ENCODE data around the gene CFAP97D1.

The CFAP97D1 gene

GRCh38 chr17:43816336-43817320 lies 36.4 kb downstream of the CFAP97D1 start:
- H3K27me3 Mint-ChIP-seq = peaks cover 10 to 15% of the 10 kb centered on the region in 2 donors
- no peaks in the 10 kb centered on the region for H3K4me1 Mint-ChIP-seq
- DNase-seq (no peak), ATAC-seq (replicated peaks) (no peak)
- H3K27ac Mint-ChIP-seq = no peak overlapping the region
- H3K4me3 Mint-ChIP-seq = no peak overlapping the region
- H3K9me3 Mint-ChIP-seq = no peaks in the 10 kb centered on the region
- H3K36me3 Mint-ChIP-seq = no peaks in the 10 kb centered on the region

GRCh38 chr17:43817826-43818225 lies 37.6 kb downstream of the CFAP97D1 start:
- DNase-seq (no peak), ATAC-seq (replicated peaks) (no peak)
- Mint-ChIP-seq H3K4me3 (no peak overlapping the region), H3K27me3 (peaks cover 6 to 7% of the 10 kb centered on the region in 2 donors), H3K36me3 (no peaks in the 10 kb centered on the region), H3K4me1 (no peaks in the 10 kb centered on the region), H3K27ac (no peak overlapping the region), H3K9me3 (no peaks in the 10 kb centered on the region)

- Mint-ChIP-seq H3K9me3 (no peaks in the 10 kb centered on the region), H3K27me3 (no peaks in the 10 kb centered on the region), H3K4me1 (no peaks in the 10 kb centered on the region), H3K36me3 (no peaks in the 10 kb centered on the region), H3K4me3 (no peak overlapping the region), H3K27ac (no peak overlapping the region)
- ATAC-seq (replicated peaks) = no peak
- no peak for DNase-seq
These were observed 38.7 kb downstream of the CFAP97D1 start for GRCh38 chr17:43818966-43819365.

- no peaks in the 10 kb centered on the region for H3K9me3 Mint-ChIP-seq
- H3K36me3 Mint-ChIP-seq = no peaks in the 10 kb centered on the region
- H3K4me1 Mint-ChIP-seq = no peaks in the 10 kb centered on the region
- H3K27me3 Mint-ChIP-seq = no peaks in the 10 kb centered on the region
- no peak for ATAC-seq (replicated peaks)
- no peak for DNase-seq
- no peak overlapping the region for H3K4me3 Mint-ChIP-seq
- no peak overlapping the region for H3K27ac Mint-ChIP-seq
These were observed 40.5 kb downstream of the CFAP97D1 start for GRCh38 chr17:43820759-43821158.

GRCh38 chr17:43822570-43823190 lies 42.4 kb downstream of the CFAP97D1 start:
- Mint-ChIP-seq H3K4me3 (no peak overlapping the region), H3K36me3 (no peaks in the 10 kb centered on the region), H3K4me1 (no peaks in the 10 kb centered on the region), H3K9me3 (no peaks in the 10 kb centered on the region), H3K27me3 (peaks cover 2 to 3% of the 10 kb centered on the region in 2 donors), H3K27ac (no peak overlapping the region)
- DNase-seq (no peak), ATAC-seq (replicated peaks) (no peak)

- Mint-ChIP-seq H3K36me3 (no peaks in the 10 kb centered on the region), H3K4me3 (no peak overlapping the region), H3K27me3 (peaks cover 6 to 7% of the 10 kb centered on the region in 2 donors), H3K4me1 (no peaks in the 10 kb centered on the region), H3K9me3 (no peaks in the 10 kb centered on the region), H3K27ac (no peak overlapping the region)
- no peak for DNase-seq
- no peak for ATAC-seq (replicated peaks)
These were observed 43.3 kb downstream of the CFAP97D1 start for GRCh38 chr17:43823350-43824084.

GRCh38 chr17:43825567-43825966 lies 45.3 kb downstream of the CFAP97D1 start:
- peaks cover 21 to 27% of the 10 kb centered on the region in 2 donors for H3K27me3 Mint-ChIP-seq
- H3K4me3 Mint-ChIP-seq = no peak overlapping the region
- ATAC-seq (replicated peaks) (no peak), DNase-seq (no peak)
- H3K36me3 Mint-ChIP-seq = no peaks in the 10 kb centered on the region
- H3K9me3 Mint-ChIP-seq = no peaks in the 10 kb centered on the region
- peaks cover under 1 to 3% of the 10 kb centered on the region in 2 donors for H3K4me1 Mint-ChIP-seq
- H3K27ac Mint-ChIP-seq = no peak overlapping the region

GRCh38 chr17:43826206-43826605 lies 46.0 kb downstream of the CFAP97D1 start:
- H3K4me1 Mint-ChIP-seq = peaks cover 5 to 6% of the 10 kb centered on the region in 2 donors
- H3K27ac Mint-ChIP-seq = no peak overlapping the region
- H3K4me3 Mint-ChIP-seq = no peak overlapping the region
- no peaks in the 10 kb centered on the region for H3K36me3 Mint-ChIP-seq
- peaks cover 28 to 33% of the 10 kb centered on the region in 2 donors for H3K27me3 Mint-ChIP-seq
- H3K9me3 Mint-ChIP-seq = no peaks in the 10 kb centered on the region
- ATAC-seq (replicated peaks) = no peak
- DNase-seq = no peak

- DNase-seq = no peak
- H3K4me1 Mint-ChIP-seq = peaks cover 8 to 13% of the 10 kb centered on the region in 2 donors
- no peaks in the 10 kb centered on the region for H3K9me3 Mint-ChIP-seq
- peaks cover 40 to 47% of the 10 kb centered on the region in 2 donors for H3K27me3 Mint-ChIP-seq
- no peak overlapping the region for H3K4me3 Mint-ChIP-seq
- no peaks in the 10 kb centered on the region for H3K36me3 Mint-ChIP-seq
- no peak for ATAC-seq (replicated peaks)
- no peak overlapping the region for H3K27ac Mint-ChIP-seq
These were observed 47.4 kb downstream of the CFAP97D1 start for GRCh38 chr17:43827596-43827995.

GRCh38 chr17:43829738-43830137 lies 49.5 kb downstream of the CFAP97D1 start:
- H3K4me1 Mint-ChIP-seq = peaks cover 13 to 24% of the 10 kb centered on the region in 2 donors
- peaks cover 0 to 4% of the 10 kb centered on the region in 2 donors for H3K36me3 Mint-ChIP-seq
- ATAC-seq (replicated peaks) (no peak), DNase-seq (no peak)
- H3K27ac Mint-ChIP-seq = no peak overlapping the region
- H3K4me3 Mint-ChIP-seq = no peak overlapping the region
- H3K9me3 Mint-ChIP-seq = no peaks in the 10 kb centered on the region
- H3K27me3 Mint-ChIP-seq = peaks cover 54 to 63% of the 10 kb centered on the region in 2 donors

GRCh38 chr17:43830510-43831140 lies 50.4 kb downstream of the CFAP97D1 start:
- Mint-ChIP-seq H3K27me3 (peaks cover 54 to 71% of the 10 kb centered on the region in 2 donors), H3K36me3 (peaks cover 0 to 4% of the 10 kb centered on the region in 2 donors), H3K27ac (no peak overlapping the region), H3K4me1 (peaks cover 13 to 24% of the 10 kb centered on the region in 2 donors), H3K4me3 (no peak overlapping the region), H3K9me3 (no peaks in the 10 kb centered on the region)
- ATAC-seq (replicated peaks) (peak; percentile 76 to 90), DNase-seq (peak; percentile 21)

GRCh38 chr17:43831633-43832032 lies 51.4 kb downstream of the CFAP97D1 start:
- Mint-ChIP-seq H3K9me3 (no peaks in the 10 kb centered on the region), H3K4me3 (no peak overlapping the region), H3K4me1 (peaks cover 13 to 24% of the 10 kb centered on the region in 2 donors), H3K27ac (no peak overlapping the region), H3K27me3 (peaks cover 60 to 80% of the 10 kb centered on the region in 2 donors), H3K36me3 (peaks cover 0 to 4% of the 10 kb centered on the region in 2 donors)
- no peak for DNase-seq
- ATAC-seq (replicated peaks) = no peak

GRCh38 chr17:43832168-43832975 lies 52.1 kb downstream of the CFAP97D1 start:
- Mint-ChIP-seq H3K36me3 (peaks cover 0 to 4% of the 10 kb centered on the region in 2 donors), H3K4me3 (peak overlapping the region; percentile 74 to 75), H3K27me3 (peaks cover 62 to 80% of the 10 kb centered on the region in 2 donors), H3K4me1 (peaks cover 13 to 24% of the 10 kb centered on the region in 2 donors), H3K27ac (no peak overlapping the region), H3K9me3 (no peaks in the 10 kb centered on the region)
- peak; percentile 29 to 39 for ATAC-seq (replicated peaks)
- DNase-seq = no peak
